Colonic mucosa (tissue), 4 donors: ENCODE data around the gene MGRN1. TPM values are rescaled to one million over a fixed set of nuclear protein-coding genes. Genes with fewer than 3 reads are reported as not detected.

Experiments
- DNase-seq: peaks from one replicate; pipeline ENCODE4 v3.0.0-alpha.2; 2020
- H3K27ac ChIP-seq: fragments of 200-600 bp; one replicate; pipeline ENCODE4 v1.8.0; 2021
- H3K27me3 ChIP-seq: fragments of 200-600 bp; one replicate; pipeline ENCODE4 v1.8.0; 2021
- H3K36me3 ChIP-seq: fragments of 200-600 bp; one replicate; pipeline ENCODE4 v1.8.0; 2021
- H3K4me1 ChIP-seq: fragments of 200-600 bp; one replicate; pipeline ENCODE4 v1.8.0; 2021; ENCODE audit warnings: mild to moderate bottlenecking
- H3K4me3 ChIP-seq: fragments of 200-600 bp; one replicate; pipeline ENCODE4 v1.8.0; 2021
- H3K9ac ChIP-seq, 2 donors: one replicate each; pipeline ENCODE4 v1.7.0; 2013; ENCODE audit warnings: control low read depth in 2 of 2, low read depth in 2 of 2, low read length in 2 of 2
- H3K9me3 ChIP-seq: fragments of 200-600 bp; one replicate; pipeline ENCODE4 v1.8.0; 2021
- CTCF ChIP-seq: fragments of 200-600 bp; IDR thresholded peaks from one replicate; pipeline ENCODE4 v1.8.0; 2022; ENCODE audit warnings: antibody characterized with exemption, mild to moderate bottlenecking
- intact Hi-C: fragments of 100-400 bp; cut with DNase I; formaldehyde crosslinking; loops from one replicate; pipeline ENCODE4 v1.14.1; 2022
- total RNA-seq, 2 donors: library from RNA; stranded (reverse); fragmentation: NEBNext Ultra II Directional in 1 of 2; extraction: Animal tissue kit (Norgen Biotek cat#: 25700) in 1 of 2; gene quantifications; one replicate each; pipeline ENCODE4 v1.2.1, GENCODE V29; 2021
- donor health status: healthy.
- donor health status: DM: no; HTN: no; CAD: no.
- donor health status: DM: no; HTN: no; CAD: no.

The MGRN1 gene
- total RNA-seq, 2 donors from 2014 or later = 75.2 to 79.3 TPM

- H3K9me3 ChIP-seq = no peaks in the 10 kb centered on the region
- intact Hi-C loops = no loop called here
- H3K4me3 ChIP-seq = no peak overlapping the region
- H3K4me1 ChIP-seq = no peaks in the 10 kb centered on the region
- no peaks in the 10 kb centered on the region for H3K27me3 ChIP-seq
- peaks cover 5% of the 10 kb centered on the region for H3K36me3 ChIP-seq
- H3K27ac ChIP-seq = no peak overlapping the region
- TF ChIP-seq CTCF = no peak
- no peak overlapping the region for H3K9ac ChIP-seq
- no peak for DNase-seq
Observed at GRCh38 chr16:4689091-4689671, 64.6 kb downstream of the MGRN1 start.

GRCh38 chr16:4689864-4690704, 65.5 kb downstream of the MGRN1 start:
- Histone ChIP-seq H3K4me3 (no peak overlapping the region), H3K27ac (no peak overlapping the region), H3K36me3 (no peaks in the 10 kb centered on the region), H3K9me3 (no peaks in the 10 kb centered on the region), H3K27me3 (no peaks in the 10 kb centered on the region), H3K4me1 (peaks cover 5% of the 10 kb centered on the region), H3K9ac (no peak overlapping the region)
- DNase-seq = no peak
- no peak for TF ChIP-seq CTCF
- intact Hi-C loops = no loop called here

DNA sequence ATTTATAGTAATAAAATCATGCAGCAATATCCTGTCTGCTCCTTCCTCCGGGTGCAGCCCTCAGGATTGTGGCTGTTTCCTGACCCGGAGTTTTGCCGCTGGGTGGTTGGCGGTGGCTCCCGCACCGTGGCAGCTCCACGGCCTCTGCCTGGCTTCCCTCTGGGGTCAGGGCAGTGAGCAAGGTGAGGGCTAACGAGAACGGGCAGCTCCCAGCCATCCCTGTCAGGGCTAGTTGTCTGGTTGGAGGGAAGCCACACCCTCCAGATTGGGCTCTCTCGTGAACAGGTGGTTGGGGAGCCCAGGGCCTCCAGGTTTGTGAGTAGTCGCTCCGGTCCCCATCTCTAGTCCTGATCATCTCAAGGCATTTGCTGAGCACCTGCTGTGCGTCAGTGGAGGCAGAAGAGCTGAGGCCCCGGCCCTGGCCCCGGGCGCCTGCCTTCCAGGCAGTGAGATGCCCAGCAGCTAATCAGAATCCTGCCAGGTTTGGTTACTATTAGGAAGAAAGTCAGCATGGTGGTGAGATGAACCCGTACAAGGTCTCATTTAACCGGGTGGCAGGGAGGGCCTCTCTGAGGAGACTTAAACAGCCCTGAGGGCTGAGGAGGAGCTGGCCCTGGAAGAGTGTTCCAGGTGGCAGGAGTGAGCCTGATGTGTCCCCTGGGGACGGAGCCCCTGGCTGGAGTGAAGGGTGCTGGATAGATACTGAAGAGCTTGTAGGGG, 66.5 kb downstream of the MGRN1 start:
- Histone ChIP-seq H3K9ac (no peak overlapping the region), H3K36me3 (peaks cover under 1% of the 10 kb centered on the region), H3K4me1 (peaks cover 5% of the 10 kb centered on the region), H3K27me3 (no peaks in the 10 kb centered on the region), H3K4me3 (no peak overlapping the region), H3K9me3 (no peaks in the 10 kb centered on the region), H3K27ac (no peak overlapping the region)
- no peak for DNase-seq
- TF ChIP-seq CTCF = no peak
- intact Hi-C loops = no loop called here

GRCh38 chr16:4691666-4692412, 67.2 kb downstream of the MGRN1 start:
- peaks cover 5% of the 10 kb centered on the region for H3K4me1 ChIP-seq
- H3K27ac ChIP-seq = no peak overlapping the region
- no peak for TF ChIP-seq CTCF
- intact Hi-C loops = no loop called here
- DNase-seq = no peak
- no peaks in the 10 kb centered on the region for H3K9me3 ChIP-seq
- H3K36me3 ChIP-seq = peaks cover 6% of the 10 kb centered on the region
- H3K27me3 ChIP-seq = no peaks in the 10 kb centered on the region
- H3K9ac ChIP-seq = no peak overlapping the region
- H3K4me3 ChIP-seq = no peak overlapping the region
